HepG2 (cell line): Measurements from ENCODE around the gene MYL12B. TPM values are rescaled to one million over a fixed set of nuclear protein-coding genes. Genes with fewer than 3 reads are reported as not detected.
A peak's percentile ranks its signal among the peaks of the same experiment; 100 is the strongest.

Experiments used
- ADNP ChIP-seq: sonication (generic); formaldehyde crosslinking; IDR thresholded peaks from 2 replicates; pipeline ENCODE4 v1.4.0; 2020; ENCODE audit warnings: missing genetic modification reagents
- CBX1 ChIP-seq: IDR thresholded peaks from one replicate; pipeline ENCODE4 v1.6.1; 2016; ENCODE audit warnings: antibody characterized with exemption, low read depth
- DNMT3B ChIP-seq: conservative IDR thresholded peaks from 2 replicates; pipeline ENCODE4 v1.6.1; 2016; ENCODE audit warnings: missing biosample characterization, control low read depth
- GRHL1 ChIP-seq: sonication (generic); formaldehyde crosslinking; conservative IDR thresholded peaks from 2 replicates; pipeline ENCODE4 v1.8.0; 2022; ENCODE audit warnings: missing genetic modification reagents
- KDM2A ChIP-seq: sonication (generic); formaldehyde crosslinking; IDR thresholded peaks from 2 replicates; pipeline ENCODE4 v1.4.0; 2020; ENCODE audit warnings: low read depth, missing genetic modification reagents, borderline replicate concordance
- KLF16 ChIP-seq, 2 experiments: sonication (generic) in 1 of 2; formaldehyde crosslinking in 1 of 2; IDR thresholded peaks; 2 replicates each; pipeline versions ENCODE4 v1.6.1 to v1.8.0; 2016 to 2023; ENCODE audit warnings: missing genetic modification reagents in 2 of 2, missing compliant biosample characterization in 1 of 2
- KMT2A ChIP-seq: sonication (generic); formaldehyde crosslinking; IDR thresholded peaks from 2 replicates; pipeline ENCODE4 v1.4.0; 2020; ENCODE audit warnings: missing genetic modification reagents
- MAF1 ChIP-seq: sonication (generic); formaldehyde crosslinking; IDR thresholded peaks from 2 replicates; pipeline ENCODE4 v1.5.0; 2020; ENCODE audit warnings: missing genetic modification reagents, borderline replicate concordance
- MEF2D ChIP-seq: sonication (generic); formaldehyde crosslinking; IDR thresholded peaks from 2 replicates; pipeline ENCODE4 v1.5.1; 2020; ENCODE audit warnings: mild to moderate bottlenecking, missing genetic modification reagents
- MYC ChIP-seq: sonication (generic); formaldehyde crosslinking; IDR thresholded peaks from 2 replicates; pipeline ENCODE4 v1.9.0; 2021; ENCODE audit warnings: missing genetic modification reagents, borderline replicate concordance
- NAIF1 ChIP-seq: sonication (generic); formaldehyde crosslinking; IDR thresholded peaks from 2 replicates; pipeline ENCODE4 v1.5.0; 2020; ENCODE audit warnings: mild to moderate bottlenecking, missing genetic modification reagents, borderline replicate concordance
- NR2F6 ChIP-seq, 2 experiments: IDR thresholded peaks; 2 replicates each; pipeline ENCODE4 v1.6.1; 2016; ENCODE audit warnings: antibody characterized with exemption in 1 of 2, mild to moderate bottlenecking in 1 of 2
- PPARG ChIP-seq: conservative IDR thresholded peaks from 2 replicates; pipeline ENCODE4 v1.6.1; 2016; ENCODE audit warnings: missing biosample characterization, missing genetic modification reagents
- SALL1 ChIP-seq: sonication (generic); formaldehyde crosslinking; IDR thresholded peaks from 2 replicates; pipeline ENCODE4 v1.8.0; 2022; ENCODE audit warnings: mild to moderate bottlenecking, missing genetic modification reagents
- SP1 ChIP-seq, 2 experiments: fragments of 450-650 bp in 1 of 2; sonication (generic) in 1 of 2; formaldehyde crosslinking in 1 of 2; IDR thresholded peaks; 2 replicates each; pipeline versions ENCODE4 v1.4.0 to v1.6.1; 2016 to 2020; ENCODE audit warnings: missing genetic modification reagents in 1 of 2
- SRSF4 ChIP-seq: fragments of 200-400 bp; formaldehyde crosslinking; IDR thresholded peaks from one replicate; pipeline ENCODE4 v1.6.1; 2018; ENCODE audit warnings: mild to moderate bottlenecking, low read depth, low read length, moderate library complexity; ENCODE audit not compliant: poor library complexity, severe bottlenecking
- TAF15 ChIP-seq: fragments of 200-400 bp; formaldehyde crosslinking; IDR thresholded peaks from one replicate; pipeline ENCODE4 v1.6.1; 2018; ENCODE audit warnings: mild to moderate bottlenecking, low read depth, low read length; ENCODE audit not compliant: poor library complexity, severe bottlenecking
- TBL1XR1 ChIP-seq: fragments of 150-350 bp; IDR thresholded peaks from 2 replicates; pipeline ENCODE4 v1.6.1; 2014; ENCODE audit warnings: borderline replicate concordance, low read length; ENCODE audit not compliant: partially characterized antibody
- THRA ChIP-seq: sonication (generic); formaldehyde crosslinking; IDR thresholded peaks from 2 replicates; pipeline ENCODE4 v1.4.0; 2020; ENCODE audit warnings: missing genetic modification reagents, borderline replicate concordance
- YY1 ChIP-seq: IDR thresholded peaks from 2 replicates; pipeline ENCODE4 v1.6.1; 2011; ENCODE audit warnings: low read length, low read depth, moderate library complexity, mild to moderate bottlenecking; ENCODE audit not compliant: insufficient read depth, insufficient replicate concordance
- ZFP91 ChIP-seq: sonication (generic); formaldehyde crosslinking; IDR thresholded peaks from 2 replicates; pipeline ENCODE4 v1.9.0; 2022; ENCODE audit warnings: missing genetic modification reagents, mild to moderate bottlenecking, borderline replicate concordance
- ZNF160 ChIP-seq: sonication (generic); formaldehyde crosslinking; IDR thresholded peaks from 2 replicates; pipeline ENCODE4 v1.8.0; 2022; ENCODE audit warnings: mild to moderate bottlenecking, inconsistent platforms, missing genetic modification reagents
- ZNF317 ChIP-seq: sonication (generic); formaldehyde crosslinking; IDR thresholded peaks from 2 replicates; pipeline ENCODE4 v1.5.0; 2020; ENCODE audit warnings: mild to moderate bottlenecking, missing genetic modification reagents
- ZNF441 ChIP-seq: sonication (generic); formaldehyde crosslinking; IDR thresholded peaks from 2 replicates; pipeline ENCODE4 v1.7.0; 2021; ENCODE audit warnings: missing genetic modification reagents, borderline replicate concordance
- ZNF530 ChIP-seq: sonication (generic); formaldehyde crosslinking; IDR thresholded peaks from 2 replicates; pipeline ENCODE4 v1.5.0; 2020; ENCODE audit warnings: low read depth, mild to moderate bottlenecking, missing genetic modification reagents
- ZNF7 ChIP-seq: IDR thresholded peaks from 2 replicates; pipeline ENCODE4 v1.6.1; 2016; ENCODE audit warnings: missing biosample characterization, missing genetic modification reagents
- ZNF792 ChIP-seq: IDR thresholded peaks from 2 replicates; pipeline ENCODE4 v1.6.1; 2016
- polyA plus RNA-seq, 8 experiments: library from polyadenylated mRNA; depleted of rRNA in 3 of 8; stranded (reverse) in 7 of 8; unstranded in 1 of 8; fragments of >200 nt; fragmentation: Illumina TruSeq in 4 of 8; extraction: Trizol in 4 of 8; gene quantifications; 2 replicates each; pipeline versions ENCODE4 v1.2.1 to v1.2.3, GENCODE V29; 2011 to 2016; ENCODE audit warnings: low read depth in 4 of 8, missing spikeins in 1 of 8, mixed read lengths in 1 of 8; ENCODE audit not compliant: insufficient read depth in 1 of 8
- total RNA-seq, 5 experiments: library from RNA; depleted of rRNA; stranded (reverse); fragments of >200 nt; fragmentation: Illumina TruSeq; extraction: Trizol; gene quantifications; 2 replicates each; pipeline ENCODE4 v1.2.3, GENCODE V29; 2016; ENCODE audit warnings: low read depth in 1 of 5

The MYL12B gene
- total and polyA plus RNA-seq, 2 of the 13 experiments (the other 11 are each of a cell fraction or from before 2014, with no cell fraction given) = 265 to 340 TPM

- TF ChIP-seq NAIF1 (CRISPR knock-in tag) (no peak), KMT2A (no peak), SALL1 (CRISPR knock-in tag) (peak; percentile 66; the same call in 1 of the 2 replicates), ZNF160 (CRISPR knock-in tag) (no peak), CBX1 (no peak), SP1 (IDR thresholded peaks at IDR 0.05) (no peak), SP1 (CRISPR knock-in tag; IDR thresholded peaks at IDR 0.05) (no peak), KLF16 (CRISPR knock-in tag; IDR thresholded peaks at IDR 0.05) (peak in 1 of 2 experiments; percentile 45; a peak in 1 of 4 replicates), THRA (CRISPR knock-in tag) (peak; percentile 49; the same call in 1 of the 2 replicates), TAF15 (no peak), YY1 (no peak), GRHL1 (CRISPR knock-in tag) (no peak), ZFP91 (CRISPR knock-in tag) (no peak), ADNP (CRISPR knock-in tag) (no peak), ZNF441 (no peak), TBL1XR1 (peak; percentile 87), NR2F6 (IDR thresholded peaks at IDR 0.05) (peak; percentile 74), NR2F6 (CRISPR knock-in tag; IDR thresholded peaks at IDR 0.05) (peak; percentile 84), ZNF7 (CRISPR knock-in tag) (no peak), ZNF317 (CRISPR knock-in tag) (no peak), SRSF4 (no peak), PPARG (CRISPR knock-in tag) (peak; percentile 57), ZNF792 (CRISPR knock-in tag) (peak; percentile 97), ZNF530 (no peak), MEF2D (CRISPR knock-in tag) (peak; percentile 73; the same call in 1 of the 2 replicates), MAF1 (CRISPR knock-in tag) (no peak), DNMT3B (CRISPR knock-in tag) (no peak; the same call in 1 of the 2 replicates), KDM2A (CRISPR knock-in tag) (no peak), MYC (no peak)
Measured at GRCh38 chr18:3217948-3218647, 43.8 kb upstream of the MYL12B start (continued).
